ENCODE measurements around the gene GREB1. TPM values are rescaled to one million over a fixed set of nuclear protein-coding genes. Genes with fewer than 3 reads are reported as not detected.

The GREB1 gene, protein sequence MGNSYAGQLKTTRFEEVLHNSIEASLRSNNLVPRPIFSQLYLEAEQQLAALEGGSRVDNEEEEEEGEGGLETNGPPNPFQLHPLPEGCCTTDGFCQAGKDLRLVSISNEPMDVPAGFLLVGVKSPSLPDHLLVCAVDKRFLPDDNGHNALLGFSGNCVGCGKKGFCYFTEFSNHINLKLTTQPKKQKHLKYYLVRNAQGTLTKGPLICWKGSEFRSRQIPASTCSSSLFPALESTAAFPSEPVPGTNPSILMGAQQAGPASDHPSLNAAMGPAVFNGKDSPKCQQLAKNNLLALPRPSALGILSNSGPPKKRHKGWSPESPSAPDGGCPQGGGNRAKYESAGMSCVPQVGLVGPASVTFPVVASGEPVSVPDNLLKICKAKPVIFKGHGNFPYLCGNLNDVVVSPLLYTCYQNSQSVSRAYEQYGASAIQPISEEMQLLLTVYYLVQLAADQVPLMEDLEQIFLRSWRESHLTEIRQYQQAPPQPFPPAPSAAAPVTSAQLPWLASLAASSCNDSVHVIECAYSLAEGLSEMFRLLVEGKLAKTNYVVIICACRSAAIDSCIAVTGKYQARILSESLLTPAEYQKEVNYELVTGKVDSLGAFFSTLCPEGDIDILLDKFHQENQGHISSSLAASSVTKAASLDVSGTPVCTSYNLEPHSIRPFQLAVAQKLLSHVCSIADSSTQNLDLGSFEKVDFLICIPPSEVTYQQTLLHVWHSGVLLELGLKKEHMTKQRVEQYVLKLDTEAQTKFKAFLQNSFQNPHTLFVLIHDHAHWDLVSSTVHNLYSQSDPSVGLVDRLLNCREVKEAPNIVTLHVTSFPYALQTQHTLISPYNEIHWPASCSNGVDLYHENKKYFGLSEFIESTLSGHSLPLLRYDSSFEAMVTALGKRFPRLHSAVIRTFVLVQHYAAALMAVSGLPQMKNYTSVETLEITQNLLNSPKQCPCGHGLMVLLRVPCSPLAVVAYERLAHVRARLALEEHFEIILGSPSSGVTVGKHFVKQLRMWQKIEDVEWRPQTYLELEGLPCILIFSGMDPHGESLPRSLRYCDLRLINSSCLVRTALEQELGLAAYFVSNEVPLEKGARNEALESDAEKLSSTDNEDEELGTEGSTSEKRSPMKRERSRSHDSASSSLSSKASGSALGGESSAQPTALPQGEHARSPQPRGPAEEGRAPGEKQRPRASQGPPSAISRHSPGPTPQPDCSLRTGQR (N-terminal part only)
- 1 to 10 TPM in 1 of 2 experiments, under 1 TPM in 1; 0.91 to 1.4 TPM for total RNA-seq

DNA sequence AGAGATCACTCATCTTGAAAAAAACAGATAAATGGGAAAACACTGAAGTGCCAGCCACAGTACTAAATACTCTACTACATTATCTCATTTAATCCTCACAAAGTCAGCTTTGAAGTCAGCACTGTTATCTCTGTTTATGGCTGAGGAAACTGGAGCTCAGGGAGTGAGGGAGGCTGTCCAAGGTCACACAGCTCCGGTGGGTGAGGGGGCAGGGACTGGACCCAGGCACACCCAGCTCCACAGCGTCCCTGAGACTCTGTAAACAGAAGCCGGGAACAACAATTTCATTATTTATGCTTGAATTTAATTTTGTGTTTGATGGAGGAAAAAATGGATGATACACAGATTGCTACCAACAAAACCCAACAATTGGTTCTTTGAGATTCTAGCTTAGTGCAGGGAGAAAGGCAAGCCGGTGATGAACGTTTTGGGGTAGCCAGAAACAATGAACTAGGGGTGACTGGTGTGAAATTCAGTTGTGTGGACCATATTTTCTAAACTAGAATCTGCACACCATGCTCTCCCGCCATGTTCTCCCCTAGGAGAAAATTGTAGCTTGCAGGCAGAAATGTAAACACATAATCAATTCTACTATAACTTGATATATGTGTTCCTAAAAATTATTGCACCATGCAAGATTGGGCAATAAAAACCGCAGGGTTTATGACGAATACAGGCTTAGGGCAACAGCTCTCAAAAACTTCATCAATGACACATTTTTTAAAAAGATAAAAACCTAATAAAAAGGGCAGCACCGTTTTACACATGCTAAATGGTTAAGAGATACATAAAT lies at the start of gene GREB1:
TSS of gene GREB1 (plus strand) at position 768 of the 793 bp plus-strand sequence. CDS start 22,570 bp downstream, outside the sequence.
- H3K4me3 Mint-ChIP-seq = no peak within 1 kb of the TSS
- no peaks in the 10 kb centered on the region for H3K36me3 Mint-ChIP-seq
- H3K27me3 Mint-ChIP-seq = peaks cover 51% of the 10 kb centered on the region
- CTCF ChIA-PET = interaction anchor here (1.9 kb wide), 1 partner anchor 50 kb away, joined by 5 read pairs; no protein-coding TSS in a partner anchor
- no peak for DNase-seq
- peaks cover 25% of the 10 kb centered on the region for H3K4me1 Mint-ChIP-seq
- no peaks in the 10 kb centered on the region for H3K9me3 Mint-ChIP-seq (ENCODE audit: low read depth)
- no peak for ATAC-seq
- H3K27ac Mint-ChIP-seq = no peak within 1 kb of the TSS

- no peak overlapping the region for H3K4me3 Mint-ChIP-seq
- no peaks in the 10 kb centered on the region for H3K36me3 Mint-ChIP-seq
- no peaks in the 10 kb centered on the region for H3K9me3 Mint-ChIP-seq (ENCODE audit: low read depth)
- peaks cover 48% of the 10 kb centered on the region for H3K27me3 Mint-ChIP-seq
- H3K27ac Mint-ChIP-seq = no peak overlapping the region
- DNase-seq = no peak
- H3K4me1 Mint-ChIP-seq = no peaks in the 10 kb centered on the region
- ATAC-seq = no peak
- CTCF ChIA-PET = interaction anchor here (1.7 kb wide), 1 partner anchor 96 kb away, joined by 4 read pairs; no protein-coding TSS in a partner anchor
These were observed 45.0 kb upstream of the GREB1 start for GRCh38 chr2:11488809-11489208.

DNA sequence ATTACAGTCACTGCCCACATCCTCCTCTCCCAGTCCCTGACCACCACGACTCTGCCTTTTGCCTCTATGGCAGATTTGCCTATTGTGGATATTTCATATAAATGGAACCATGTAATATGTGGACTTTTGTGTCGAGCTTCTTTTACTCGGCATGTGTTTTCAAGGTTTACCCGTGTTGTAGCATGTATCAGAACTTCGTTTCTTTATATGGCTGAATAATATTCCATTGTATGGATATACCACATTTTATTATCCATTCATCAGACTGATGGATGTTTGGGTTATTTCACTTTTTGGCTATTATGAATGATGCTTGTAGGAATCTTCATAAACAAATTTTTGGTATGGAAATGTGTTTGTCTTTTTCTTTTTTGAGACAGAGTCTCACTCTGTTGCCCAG lies 43.7 kb upstream of the GREB1 start:
- CTCF ChIA-PET = interaction anchor here (1.6 kb wide), 1 partner anchor 92 kb away, joined by 5 read pairs; no protein-coding TSS in a partner anchor
- H3K9me3 Mint-ChIP-seq (ENCODE audit: low read depth) = no peaks in the 10 kb centered on the region
- ATAC-seq = no peak
- H3K36me3 Mint-ChIP-seq = no peaks in the 10 kb centered on the region
- H3K27me3 Mint-ChIP-seq = peaks cover 35% of the 10 kb centered on the region
- H3K4me3 Mint-ChIP-seq = no peak overlapping the region
- DNase-seq = no peak
- H3K4me1 Mint-ChIP-seq = no peaks in the 10 kb centered on the region
- no peak overlapping the region for H3K27ac Mint-ChIP-seq

DNA sequence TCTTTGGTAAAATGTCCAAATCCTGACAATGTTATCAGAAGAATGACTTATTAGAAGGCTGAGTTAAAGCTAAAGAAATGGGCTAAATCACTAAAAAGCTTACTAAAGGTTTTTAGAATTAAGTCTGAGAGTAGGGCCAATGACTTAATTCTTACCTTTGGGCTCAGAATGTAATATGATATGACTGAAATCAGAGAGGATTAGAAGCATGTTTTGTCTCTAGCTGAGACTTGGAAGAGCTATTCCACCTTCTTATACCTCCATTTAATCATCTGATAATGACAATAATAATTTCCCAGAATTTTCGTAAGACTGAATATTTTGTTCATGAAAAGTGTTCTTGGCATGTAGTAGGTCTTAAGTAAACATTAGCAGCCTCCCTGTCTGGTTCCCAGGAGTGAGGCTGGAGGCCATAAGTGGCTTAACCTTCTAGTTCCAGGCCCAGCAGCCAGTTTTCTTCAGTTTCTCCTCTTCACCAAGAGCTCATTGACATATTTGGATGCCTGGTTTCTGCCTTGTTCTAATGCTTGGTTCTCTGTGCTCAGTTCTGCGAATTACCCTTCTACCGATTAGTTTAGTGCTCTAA lies 42.4 kb upstream of the GREB1 start:
- DNase-seq (no peak), ATAC-seq (no peak)
- Mint-ChIP-seq H3K27ac (no peak overlapping the region), H3K9me3 (ENCODE audit: low read depth) (no peaks in the 10 kb centered on the region), H3K4me3 (no peak overlapping the region), H3K36me3 (no peaks in the 10 kb centered on the region), H3K4me1 (no peaks in the 10 kb centered on the region), H3K27me3 (peaks cover 23% of the 10 kb centered on the region)
- CTCF ChIA-PET = interaction anchor here (1.6 kb wide), 1 partner anchor 91 kb away, joined by 5 read pairs; no protein-coding TSS in a partner anchor

DNA sequence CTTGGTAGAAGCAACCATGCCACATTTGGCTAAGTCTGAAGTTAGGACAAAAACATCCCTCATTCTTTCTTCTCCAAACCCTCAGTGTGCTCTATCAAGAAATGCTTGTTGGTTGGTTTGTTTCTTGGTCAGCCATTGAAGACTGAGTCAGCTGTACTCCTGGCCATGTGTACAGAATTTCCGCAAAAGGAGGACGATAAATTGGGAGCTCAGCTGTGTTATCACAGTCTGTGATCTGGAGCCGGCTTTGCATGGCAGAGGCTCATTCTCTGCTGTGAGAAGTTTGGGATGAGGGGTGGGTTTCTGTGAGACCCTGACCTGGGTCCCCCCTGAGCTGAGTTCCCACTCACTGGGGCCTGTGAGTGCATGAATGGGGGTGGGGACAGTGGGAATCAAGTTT lies 41.6 kb upstream of the GREB1 start:
- no peak for ATAC-seq
- Mint-ChIP-seq H3K9me3 (ENCODE audit: low read depth) (no peaks in the 10 kb centered on the region), H3K36me3 (no peaks in the 10 kb centered on the region), H3K4me1 (peaks cover 2% of the 10 kb centered on the region), H3K4me3 (no peak overlapping the region), H3K27me3 (peaks cover 20% of the 10 kb centered on the region), H3K27ac (no peak overlapping the region)
- no peak for DNase-seq
- CTCF ChIA-PET = no interaction called here

GRCh38 chr2:11492720-11493119 lies 41.1 kb upstream of the GREB1 start:
- peaks cover 2% of the 10 kb centered on the region for H3K4me1 Mint-ChIP-seq
- ATAC-seq (no peak), DNase-seq (no peak)
- peaks cover 16% of the 10 kb centered on the region for H3K27me3 Mint-ChIP-seq
- H3K27ac Mint-ChIP-seq = no peak overlapping the region
- H3K36me3 Mint-ChIP-seq = no peaks in the 10 kb centered on the region
- CTCF ChIA-PET = no interaction called here
- no peaks in the 10 kb centered on the region for H3K9me3 Mint-ChIP-seq (ENCODE audit: low read depth)
- no peak overlapping the region for H3K4me3 Mint-ChIP-seq

GRCh38 chr2:11493282-11493681 lies 40.6 kb upstream of the GREB1 start:
- no peaks in the 10 kb centered on the region for H3K9me3 Mint-ChIP-seq (ENCODE audit: low read depth)

DNA sequence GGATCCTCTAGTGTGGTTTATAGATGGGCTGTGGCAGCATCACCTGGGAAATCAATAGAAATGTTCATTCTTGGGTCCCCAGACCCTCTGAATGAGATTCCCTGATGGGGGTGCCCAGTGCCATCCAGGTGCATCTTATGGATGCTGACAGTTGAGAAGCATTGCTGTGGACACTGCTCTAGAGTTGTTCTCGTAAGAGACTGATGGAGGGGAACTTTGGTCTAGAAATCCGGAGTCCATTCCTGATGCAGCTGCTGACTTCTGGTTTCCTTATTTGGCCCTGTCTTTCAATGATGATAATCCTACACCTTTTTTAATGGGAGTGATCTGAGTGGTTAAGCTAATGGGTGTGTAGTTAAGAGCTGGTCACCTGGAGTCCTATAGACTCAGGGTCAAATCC lies 39.5 kb upstream of the GREB1 start:
- ATAC-seq = no peak
- Mint-ChIP-seq H3K27ac (no peak overlapping the region), H3K4me3 (no peak overlapping the region), H3K27me3 (peaks cover 16% of the 10 kb centered on the region), H3K9me3 (ENCODE audit: low read depth) (no peaks in the 10 kb centered on the region), H3K4me1 (peaks cover 17% of the 10 kb centered on the region), H3K36me3 (no peaks in the 10 kb centered on the region)
- CTCF ChIA-PET = interaction anchor here (1.1 to 1.9 kb wide), 2 partner anchors 11 to 17 kb away, joined by 3 to 6 read pairs; no protein-coding TSS in a partner anchor
- DNase-seq = no peak

More at GRCh38 chr2:11493282-11493681, 40.6 kb upstream of the GREB1 start:
- Mint-ChIP-seq H3K27ac (no peak overlapping the region), H3K4me1 (peaks cover 6% of the 10 kb centered on the region), H3K4me3 (no peak overlapping the region), H3K36me3 (no peaks in the 10 kb centered on the region), H3K27me3 (peaks cover 16% of the 10 kb centered on the region)
- ATAC-seq = no peak
- DNase-seq = no peak
- CTCF ChIA-PET = interaction anchor here (1.1 kb wide), 1 partner anchor 9 kb away, joined by 3 read pairs; no protein-coding TSS in a partner anchor

DNA sequence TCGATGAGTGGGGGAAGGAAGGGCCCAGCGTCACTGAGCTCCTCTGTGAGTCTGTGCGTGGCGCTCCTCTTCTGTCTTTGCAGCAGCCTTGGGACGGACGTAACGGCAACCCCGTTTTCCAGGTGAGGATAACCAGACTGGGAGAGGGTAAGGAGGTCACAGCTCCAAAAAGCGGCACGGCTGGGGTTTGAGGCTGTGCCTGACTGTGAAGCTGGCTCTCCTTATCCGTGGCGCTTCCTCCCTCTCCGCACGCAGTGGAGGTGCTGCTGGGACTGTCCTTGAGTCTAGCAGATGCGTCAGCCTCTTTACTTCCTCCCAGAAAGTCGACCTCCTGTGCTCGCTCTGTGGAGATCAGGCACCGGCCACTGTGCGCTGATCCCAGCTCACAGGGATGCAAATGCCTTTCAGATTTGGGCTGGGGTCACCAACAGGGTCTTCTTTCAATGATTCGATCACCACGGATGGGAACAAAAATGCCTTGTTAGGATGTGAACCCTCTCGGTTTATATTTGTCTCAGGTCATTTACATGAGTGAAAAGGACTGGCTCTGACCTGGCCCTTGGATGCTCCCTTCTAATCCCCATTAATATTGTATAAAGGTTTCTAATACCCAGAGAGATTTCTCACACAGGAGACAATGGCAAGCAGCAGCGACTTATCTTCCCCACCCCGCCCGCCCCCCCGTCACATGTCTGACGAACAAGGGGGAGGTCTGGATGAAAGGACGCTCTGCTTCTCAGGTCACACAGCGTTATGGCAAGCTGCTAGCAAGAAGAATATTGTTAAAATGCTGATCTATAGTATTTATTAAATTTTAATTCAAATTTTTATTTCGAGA lies 37.8 kb upstream of the GREB1 start:
- no peaks in the 10 kb centered on the region for H3K9me3 Mint-ChIP-seq (ENCODE audit: low read depth)
- H3K4me1 Mint-ChIP-seq = peaks cover 27% of the 10 kb centered on the region
- H3K27ac Mint-ChIP-seq = no peak overlapping the region
- DNase-seq (no peak), ATAC-seq (no peak)
- peaks cover 11% of the 10 kb centered on the region for H3K27me3 Mint-ChIP-seq
- CTCF ChIA-PET = no interaction called here
- no peak overlapping the region for H3K4me3 Mint-ChIP-seq
- H3K36me3 Mint-ChIP-seq = no peaks in the 10 kb centered on the region

GRCh38 chr2:11498543-11499034 lies 35.3 kb upstream of the GREB1 start:
- Mint-ChIP-seq H3K4me3 (no peak overlapping the region), H3K27ac (no peak overlapping the region), H3K9me3 (ENCODE audit: low read depth) (peaks cover 4% of the 10 kb centered on the region), H3K36me3 (peaks cover 3% of the 10 kb centered on the region), H3K27me3 (no peaks in the 10 kb centered on the region), H3K4me1 (peaks cover 32% of the 10 kb centered on the region)
- CTCF ChIA-PET = interaction anchor here (0.8 to 4.4 kb wide), 3 partner anchors 12 to 85 kb away, joined by 3 to 27 read pairs (median 3); no protein-coding TSS in a partner anchor
- ATAC-seq (peak; percentile 75), DNase-seq (peak; percentile 71)

- Mint-ChIP-seq H3K4me1 (peaks cover 32% of the 10 kb centered on the region), H3K36me3 (peaks cover 4% of the 10 kb centered on the region), H3K27me3 (no peaks in the 10 kb centered on the region), H3K4me3 (no peak overlapping the region), H3K27ac (no peak overlapping the region), H3K9me3 (ENCODE audit: low read depth) (peaks cover 6% of the 10 kb centered on the region)
- ATAC-seq = no peak
- DNase-seq = no peak
- CTCF ChIA-PET = interaction anchor here (0.8 to 4.4 kb wide), 3 partner anchors 13 to 84 kb away, joined by 3 to 27 read pairs (median 3); no protein-coding TSS in a partner anchor
These were observed 34.6 kb upstream of the GREB1 start for GRCh38 chr2:11499081-11499743.
